Measurements from ENCODE around the gene HSPB8. TPM values are rescaled to one million over a fixed set of nuclear protein-coding genes. Genes with fewer than 3 reads are reported as not detected.

HSPB8 gene
- total RNA-seq, 2 experiments from 2014 or later: not detected

GRCh38 chr12:119177056-119177325 is 1.7 kb upstream of the HSPB8 start:
- Mint-ChIP-seq H3K27me3 (peaks cover 29% of the 10 kb centered on the region), H3K36me3 (ENCODE audit: low read depth) (no peaks in the 10 kb centered on the region), H3K4me3 (no peak overlapping the region), H3K27ac (no peak overlapping the region), H3K9me3 (no peaks in the 10 kb centered on the region), H3K4me1 (ENCODE audit: low read depth) (no peaks in the 10 kb centered on the region)
- H3K36me3 ChIP-seq (ENCODE audit: insufficient read depth, low read length): no peaks in the 10 kb centered on the region
- H3K27me3 ChIP-seq (ENCODE audit: control insufficient read depth in 1 of 2, insufficient read depth in 2 of 2, low read length in 2 of 2): peaks cover 14 to 21% of the 10 kb centered on the region in 2 experiments
- TF ChIP-seq, protein P1, sequence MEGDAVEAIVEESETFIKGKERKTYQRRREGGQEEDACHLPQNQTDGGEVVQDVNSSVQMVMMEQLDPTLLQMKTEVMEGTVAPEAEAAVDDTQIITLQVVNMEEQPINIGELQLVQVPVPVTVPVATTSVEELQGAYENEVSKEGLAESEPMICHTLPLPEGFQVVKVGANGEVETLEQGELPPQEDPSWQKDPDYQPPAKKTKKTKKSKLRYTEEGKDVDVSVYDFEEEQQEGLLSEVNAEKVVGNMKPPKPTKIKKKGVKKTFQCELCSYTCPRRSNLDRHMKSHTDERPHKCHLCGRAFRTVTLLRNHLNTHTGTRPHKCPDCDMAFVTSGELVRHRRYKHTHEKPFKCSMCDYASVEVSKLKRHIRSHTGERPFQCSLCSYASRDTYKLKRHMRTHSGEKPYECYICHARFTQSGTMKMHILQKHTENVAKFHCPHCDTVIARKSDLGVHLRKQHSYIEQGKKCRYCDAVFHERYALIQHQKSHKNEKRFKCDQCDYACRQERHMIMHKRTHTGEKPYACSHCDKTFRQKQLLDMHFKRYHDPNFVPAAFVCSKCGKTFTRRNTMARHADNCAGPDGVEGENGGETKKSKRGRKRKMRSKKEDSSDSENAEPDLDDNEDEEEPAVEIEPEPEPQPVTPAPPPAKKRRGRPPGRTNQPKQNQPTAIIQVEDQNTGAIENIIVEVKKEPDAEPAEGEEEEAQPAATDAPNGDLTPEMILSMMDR (IDR thresholded peaks at IDR 0.05): no peak
- CTCF ChIA-PET: no interaction called here
- no peak for DNase-seq
- H3K4me3 ChIP-seq (ENCODE audit: low read length): no peak overlapping the region
- H3K4me1 ChIP-seq (ENCODE audit: insufficient read depth, low read length): no peaks in the 10 kb centered on the region
- no peak overlapping the region for H3K27ac ChIP-seq (ENCODE audit: low read depth in 1 of 2, low read length in 2 of 2)
- intact Hi-C loops (cut with DNase I, micrococcal nuclease): no loop called here
- POLR2A ChIA-PET: no interaction called here
- ATAC-seq (ENCODE audit: poor library complexity): no peak
- peaks cover 0 to 20% of the 10 kb centered on the region in 2 experiments for H3K9me3 ChIP-seq (ENCODE audit: control insufficient read depth in 1 of 2, insufficient read depth in 1 of 2, low read length in 2 of 2)

DNA sequence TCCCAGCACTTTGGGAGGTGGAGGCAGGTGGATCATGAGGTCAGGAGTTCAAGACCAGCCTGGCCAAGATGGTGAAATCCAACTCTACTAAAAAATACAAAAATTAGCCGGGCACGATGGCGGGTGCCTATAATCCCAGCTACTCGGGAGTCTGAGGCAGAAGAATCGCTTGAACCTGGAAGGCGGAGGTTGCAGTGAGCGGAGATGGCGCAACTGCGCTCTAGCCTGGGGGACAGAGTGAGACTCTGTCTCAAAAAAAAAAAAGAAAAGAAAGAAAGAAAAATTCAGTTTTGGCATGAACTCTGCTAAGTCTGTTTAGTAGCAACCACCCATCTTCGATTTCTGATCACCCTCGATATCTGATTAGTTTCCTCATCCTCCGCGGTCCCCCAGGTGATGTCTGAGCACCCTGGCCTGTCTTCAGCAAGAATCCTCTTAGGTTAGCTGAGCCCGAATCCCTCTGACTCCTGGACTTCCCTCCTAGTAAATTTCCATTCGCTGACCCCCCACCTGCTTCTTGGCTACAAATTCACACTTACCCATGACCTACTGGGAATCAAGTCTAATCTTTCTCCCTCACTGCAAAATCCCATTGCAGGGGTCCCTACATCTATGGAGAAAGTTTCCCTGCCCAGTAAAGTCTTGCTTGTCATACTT is 879 bp upstream of the HSPB8 start:
- H3K27me3 Mint-ChIP-seq: peaks cover 30% of the 10 kb centered on the region
- ChIA-PET CTCF (no interaction called here), POLR2A (no interaction called here)
- H3K27me3 ChIP-seq (ENCODE audit: control insufficient read depth in 1 of 2, insufficient read depth in 2 of 2, low read length in 2 of 2): peaks cover 14 to 21% of the 10 kb centered on the region in 2 experiments
- no peaks in the 10 kb centered on the region for H3K4me1 ChIP-seq (ENCODE audit: insufficient read depth, low read length)
- no peak overlapping the region for H3K4me3 Mint-ChIP-seq
- intact Hi-C loops (cut with DNase I, micrococcal nuclease): no loop called here
- peaks cover 0 to 20% of the 10 kb centered on the region in 2 experiments for H3K9me3 ChIP-seq (ENCODE audit: control insufficient read depth in 1 of 2, insufficient read depth in 1 of 2, low read length in 2 of 2)
- no peak for ATAC-seq (ENCODE audit: poor library complexity)
- DNase-seq: no peak
- H3K27ac Mint-ChIP-seq: no peak overlapping the region
- no peaks in the 10 kb centered on the region for H3K9me3 Mint-ChIP-seq
- H3K36me3 Mint-ChIP-seq (ENCODE audit: low read depth): no peaks in the 10 kb centered on the region
- TF ChIP-seq, protein P1 (IDR thresholded peaks at IDR 0.05): no peak
- no peaks in the 10 kb centered on the region for H3K4me1 Mint-ChIP-seq (ENCODE audit: low read depth)
- no peak overlapping the region for H3K4me3 ChIP-seq (ENCODE audit: low read length)
- H3K27ac ChIP-seq (ENCODE audit: low read depth in 1 of 2, low read length in 2 of 2): no peak overlapping the region
- H3K36me3 ChIP-seq (ENCODE audit: insufficient read depth, low read length): no peaks in the 10 kb centered on the region

GRCh38 chr12:119179335-119180021 is 747 bp downstream of the HSPB8 start:
- no peaks in the 10 kb centered on the region for H3K36me3 Mint-ChIP-seq (ENCODE audit: low read depth)
- H3K4me3 ChIP-seq (ENCODE audit: low read length): no peak overlapping the region
- TF ChIP-seq, protein P1 (IDR thresholded peaks at IDR 0.05): no peak
- ATAC-seq (ENCODE audit: poor library complexity) (no peak), DNase-seq (no peak)
- no peaks in the 10 kb centered on the region for H3K4me1 Mint-ChIP-seq (ENCODE audit: low read depth)
- H3K27me3 Mint-ChIP-seq: peaks cover 30% of the 10 kb centered on the region
- POLR2A ChIA-PET: no interaction called here
- no peaks in the 10 kb centered on the region for H3K4me1 ChIP-seq (ENCODE audit: insufficient read depth, low read length)
- no peak overlapping the region for H3K4me3 Mint-ChIP-seq
- no peak overlapping the region for H3K27ac Mint-ChIP-seq
- peaks cover 0 to 20% of the 10 kb centered on the region in 2 experiments for H3K9me3 ChIP-seq (ENCODE audit: control insufficient read depth in 1 of 2, insufficient read depth in 1 of 2, low read length in 2 of 2)
- no peaks in the 10 kb centered on the region for H3K36me3 ChIP-seq (ENCODE audit: insufficient read depth, low read length)
- no peaks in the 10 kb centered on the region for H3K9me3 Mint-ChIP-seq
- CTCF ChIA-PET: no interaction called here
- peaks cover 14 to 21% of the 10 kb centered on the region in 2 experiments for H3K27me3 ChIP-seq (ENCODE audit: control insufficient read depth in 1 of 2, insufficient read depth in 2 of 2, low read length in 2 of 2)
- no peak overlapping the region for H3K27ac ChIP-seq (ENCODE audit: low read depth in 1 of 2, low read length in 2 of 2)
- intact Hi-C loops (cut with DNase I, micrococcal nuclease): no loop called here
